Measurements from ENCODE around the gene ADAP1. TPM values are rescaled to one million over a fixed set of nuclear protein-coding genes. Genes with fewer than 3 reads are reported as not detected.

Gene ADAP1
- total RNA-seq, 1 experiment from 2014 or later, result 31.2 TPM

- intact Hi-C loops (cut with micrococcal nuclease), result no loop called here
- H3K27me3 ChIP-seq (ENCODE audit: low read length), result no peaks in the 10 kb centered on the region
- DNase-seq (no peak), ATAC-seq (no peak)
- CTCF ChIA-PET, result no interaction called here
- H3F3A ChIP-seq (ENCODE audit: low read length, unreplicated experiment), result no peaks in the 10 kb centered on the region
- H4K20me1 ChIP-seq (ENCODE audit: low read length), result peaks cover 18% of the 10 kb centered on the region
- H3K4me3 ChIP-seq (ENCODE audit: low read length), result no peak overlapping the region
- no TSS peak for BruUV-seq (replicated peaks)
- H3K4me2 ChIP-seq (ENCODE audit: low read length), result no peak overlapping the region
- TF ChIP-seq EZH2phosphoT487 (IDR thresholded peaks at IDR 0.05; ENCODE audit: borderline replicate concordance, low read length) (no peak), CTCF (conservative IDR thresholded peaks at IDR 0.05; ENCODE audit: low read depth, low read length) (no peak), EZH2 (IDR thresholded peaks at IDR 0.05; ENCODE audit: low read length, unreplicated experiment) (no peak)
- no peak overlapping the region for H3K9ac ChIP-seq (ENCODE audit: low read length)
- no peaks in the 10 kb centered on the region for H3K9me2 ChIP-seq (replicated peaks; ENCODE audit: low read length)
- 0 out of 2 replicates have a peak, but pooled peaks cover 4% of the 10 kb centered on the region for H3K4me1 ChIP-seq (ENCODE audit: insufficient read depth, low read length)
- peaks cover 29% of the 10 kb centered on the region for H3K79me2 ChIP-seq (ENCODE audit: low read length)
- peaks cover 10% of the 10 kb centered on the region for H3K36me3 ChIP-seq (ENCODE audit: low read depth, low read length)
- H3K9me3 ChIP-seq (ENCODE audit: low read length), result no peaks in the 10 kb centered on the region
- H2AFZ ChIP-seq (ENCODE audit: low read length), result no peak overlapping the region
- H3K27ac ChIP-seq (ENCODE audit: low read length), result no peak overlapping the region
- POLR2A ChIA-PET (ENCODE audit: unreplicated experiment), result no interaction called here
Observed at GRCh38 chr7:977326-978048, 23.0 kb upstream of the ADAP1 start.

GRCh38 chr7:976901-977325 lies 22.4 kb upstream of the ADAP1 start:
- POLR2A ChIA-PET (ENCODE audit: unreplicated experiment), result no interaction called here
- no peaks in the 10 kb centered on the region for H3F3A ChIP-seq (ENCODE audit: low read length, unreplicated experiment)

More at GRCh38 chr7:976901-977325, 22.4 kb upstream of the ADAP1 start:
- Histone ChIP-seq H3K9me3 (ENCODE audit: low read length) (no peaks in the 10 kb centered on the region), H3K9ac (ENCODE audit: low read length) (no peak overlapping the region), H2AFZ (ENCODE audit: low read length) (no peak overlapping the region), H3K4me2 (ENCODE audit: low read length) (no peak overlapping the region), H3K79me2 (ENCODE audit: low read length) (peaks cover 34% of the 10 kb centered on the region), H3K4me3 (ENCODE audit: low read length) (no peak overlapping the region), H3K27ac (ENCODE audit: low read length) (no peak overlapping the region), H4K20me1 (ENCODE audit: low read length) (peaks cover 23% of the 10 kb centered on the region), H3K36me3 (ENCODE audit: low read depth, low read length) (peaks cover 16% of the 10 kb centered on the region), H3K4me1 (ENCODE audit: insufficient read depth, low read length) (0 out of 2 replicates have a peak, but pooled peaks cover 4% of the 10 kb centered on the region), H3K27me3 (ENCODE audit: low read length) (no peaks in the 10 kb centered on the region), H3K9me2 (replicated peaks; ENCODE audit: low read length) (no peaks in the 10 kb centered on the region)
- intact Hi-C loops (cut with micrococcal nuclease), result no loop called here
- no peak for DNase-seq
- CTCF ChIA-PET, result no interaction called here
- no peak for ATAC-seq
- TF ChIP-seq CTCF (conservative IDR thresholded peaks at IDR 0.05; ENCODE audit: low read depth, low read length), result no peak
- no peak for TF ChIP-seq EZH2 (IDR thresholded peaks at IDR 0.05; ENCODE audit: low read length, unreplicated experiment)
- TF ChIP-seq EZH2phosphoT487 (IDR thresholded peaks at IDR 0.05; ENCODE audit: borderline replicate concordance, low read length), result no peak
- BruUV-seq (replicated peaks), result no TSS peak

All from PC-3 (cell line).